DMS114 treated with DMSO at 0.1 percent for 48 hours (cell line): ENCODE results near the gene GDF9.

Experiments
- DNase-seq: peaks from one replicate; lab custom pipeline; 2025; ENCODE audit not compliant: unreplicated experiment; lab: John Stamatoyannopoulos, UW

Gene GDF9, protein sequence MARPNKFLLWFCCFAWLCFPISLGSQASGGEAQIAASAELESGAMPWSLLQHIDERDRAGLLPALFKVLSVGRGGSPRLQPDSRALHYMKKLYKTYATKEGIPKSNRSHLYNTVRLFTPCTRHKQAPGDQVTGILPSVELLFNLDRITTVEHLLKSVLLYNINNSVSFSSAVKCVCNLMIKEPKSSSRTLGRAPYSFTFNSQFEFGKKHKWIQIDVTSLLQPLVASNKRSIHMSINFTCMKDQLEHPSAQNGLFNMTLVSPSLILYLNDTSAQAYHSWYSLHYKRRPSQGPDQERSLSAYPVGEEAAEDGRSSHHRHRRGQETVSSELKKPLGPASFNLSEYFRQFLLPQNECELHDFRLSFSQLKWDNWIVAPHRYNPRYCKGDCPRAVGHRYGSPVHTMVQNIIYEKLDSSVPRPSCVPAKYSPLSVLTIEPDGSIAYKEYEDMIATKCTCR

DNA sequence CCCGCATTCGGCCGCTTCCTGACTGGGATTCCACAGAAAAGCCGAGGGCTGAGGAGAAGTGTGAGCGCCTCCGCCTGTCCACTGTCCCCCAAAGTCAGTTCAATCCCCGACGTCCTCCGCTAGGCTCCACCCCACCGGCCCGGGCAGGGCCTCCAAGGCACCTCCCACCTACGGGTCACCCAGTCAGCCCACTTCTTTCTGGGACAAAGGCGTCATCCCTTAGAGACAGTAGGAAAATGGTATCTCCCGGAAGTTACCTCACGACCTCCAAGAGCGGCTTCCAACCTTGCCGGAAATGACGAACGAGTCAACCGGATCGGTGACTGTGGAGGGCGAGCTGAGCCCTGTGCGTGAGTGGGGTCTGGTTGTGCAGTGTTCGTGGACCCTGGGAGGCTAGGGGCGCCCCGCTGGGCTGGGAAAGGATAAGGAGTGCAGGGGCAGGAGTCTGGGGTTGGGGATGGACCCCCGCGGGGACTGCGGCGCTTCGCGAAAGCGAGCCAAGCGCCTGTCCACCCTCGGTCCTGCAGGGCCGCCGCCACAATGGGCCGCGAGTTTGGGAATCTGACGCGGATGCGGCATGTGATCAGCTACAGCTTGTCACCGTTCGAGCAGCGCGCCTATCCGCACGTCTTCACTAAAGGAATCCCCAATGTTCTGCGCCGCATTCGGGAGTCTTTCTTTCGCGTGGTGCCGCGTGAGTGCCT is at the start of gene GDF9, which contains the start of gene UQCRQ:
GDF9 (minus strand) TSS at position 128 of the 704 bp plus-strand sequence. CDS start 1,936 bp downstream, outside the sequence.
UQCRQ (plus strand) TSS at position 301 of the 704 bp plus-strand sequence; CDS start at position 541, 240 bp downstream.
- peak; percentile 98 for DNase-seq

DNA sequence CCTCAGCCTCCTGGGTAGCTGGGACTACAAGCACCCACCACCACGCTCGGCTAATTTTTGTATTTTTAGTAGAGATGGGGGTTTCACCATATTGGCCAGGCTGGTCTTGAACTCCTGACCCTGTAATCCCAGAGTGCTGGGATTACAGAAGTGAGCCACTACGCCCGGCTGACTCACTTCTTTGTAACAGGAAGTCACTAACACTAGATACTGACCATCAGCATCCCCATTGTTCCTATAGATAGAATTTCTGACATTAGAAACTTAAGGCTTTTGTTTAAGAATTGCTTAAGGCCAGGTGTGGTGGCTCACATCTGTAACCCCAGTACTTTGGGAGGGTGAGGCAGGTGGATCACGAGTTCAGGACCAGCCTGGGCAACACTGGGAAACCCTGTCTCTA is 49.4 kb upstream of the GDF9 start:
- no peak for DNase-seq

DNA sequence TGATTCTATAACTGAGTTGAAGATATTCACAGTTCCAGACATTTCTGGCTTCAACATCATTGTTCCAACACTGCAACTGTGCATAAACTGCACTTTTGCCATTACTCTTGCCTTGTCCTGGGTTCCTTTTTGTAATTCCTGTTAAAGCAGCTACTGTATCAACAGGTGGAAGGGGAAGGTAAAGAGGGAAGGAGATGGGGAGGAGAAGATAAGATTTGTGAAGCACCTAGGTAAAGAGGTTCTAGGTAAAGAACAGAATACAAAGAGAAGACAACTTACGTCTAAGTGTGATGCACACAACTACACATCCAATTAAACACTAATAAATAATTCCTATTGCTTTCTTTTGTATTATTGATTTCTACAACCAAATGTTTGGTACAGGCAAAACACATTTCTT is 43.4 kb upstream of the GDF9 start:
- DNase-seq, result no peak

DNA sequence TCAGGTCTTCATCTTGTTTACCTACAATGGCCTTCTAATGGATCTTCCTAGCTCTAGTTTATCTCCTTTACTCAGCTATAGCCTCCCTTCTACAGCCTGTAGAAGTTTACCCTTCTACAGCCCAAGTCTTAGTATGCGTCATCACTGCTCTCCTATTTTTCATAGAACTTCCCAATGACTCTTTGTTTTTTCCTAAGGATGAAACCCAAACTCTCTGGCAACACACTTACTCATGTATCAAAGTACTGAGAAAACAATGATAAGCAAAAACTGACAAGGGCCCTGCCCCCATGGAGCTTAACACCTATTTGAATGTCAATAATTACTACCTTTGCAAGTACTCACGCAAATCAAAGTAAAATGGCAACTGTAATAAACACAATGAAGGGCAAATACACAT is 40.9 kb upstream of the GDF9 start:
- no peak for DNase-seq

DNA sequence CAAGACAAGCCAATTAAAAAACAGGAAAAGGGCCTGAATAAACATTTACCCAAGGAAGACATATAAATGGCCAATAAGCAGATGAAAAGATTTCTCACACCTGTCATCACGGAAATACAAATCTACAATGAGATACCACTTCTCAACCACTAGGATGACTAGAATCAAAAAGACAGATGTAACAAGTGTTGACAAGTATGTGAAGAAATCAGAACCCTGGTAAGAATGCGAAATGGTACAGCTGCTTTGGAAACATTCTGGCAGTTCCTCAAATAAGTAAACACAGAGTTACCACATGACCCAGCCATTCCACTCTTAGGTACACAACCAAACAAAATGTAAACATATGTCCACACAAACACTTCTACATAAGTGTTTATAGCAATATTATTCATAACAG is 39.7 kb upstream of the GDF9 start:
- DNase-seq, result no peak

DNA sequence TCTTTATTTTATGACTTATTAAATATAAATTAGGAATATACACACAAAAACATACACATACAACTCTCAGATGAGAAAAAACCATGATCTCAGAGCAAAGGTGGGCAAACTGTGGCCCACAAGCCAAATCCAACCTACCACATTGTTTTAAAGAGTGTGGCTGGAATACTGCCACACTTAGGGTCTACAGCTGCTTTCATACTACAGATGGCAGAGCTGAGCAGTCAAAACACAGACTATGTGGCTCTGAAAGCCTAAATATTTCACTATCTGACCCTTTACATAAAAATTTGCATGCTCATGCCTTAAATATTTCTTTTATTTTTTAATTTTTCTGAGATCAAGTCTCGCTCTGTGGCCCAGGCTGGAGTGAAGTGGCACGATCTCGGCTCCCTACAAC is 35.5 kb upstream of the GDF9 start:
- DNase-seq, result no peak

DNA sequence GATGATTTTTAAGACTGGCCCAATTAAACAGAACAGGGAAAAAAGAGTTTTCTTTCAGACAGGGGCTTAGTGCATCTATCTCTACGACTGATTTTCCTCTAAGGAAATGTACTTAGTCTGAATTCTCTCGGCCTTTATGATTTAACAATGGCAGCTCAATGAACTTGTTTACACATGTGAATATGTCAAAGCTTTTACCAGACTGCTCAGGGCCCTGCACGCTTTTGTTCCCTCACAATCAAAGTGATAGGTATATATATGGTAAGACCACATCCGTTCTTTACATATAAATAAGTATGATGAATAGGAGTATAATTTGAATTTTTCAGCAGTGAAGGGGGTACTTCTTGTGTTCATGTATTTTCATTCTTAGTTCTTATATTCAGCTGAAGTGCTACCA is 34.8 kb upstream of the GDF9 start:
- no peak for DNase-seq

DNA sequence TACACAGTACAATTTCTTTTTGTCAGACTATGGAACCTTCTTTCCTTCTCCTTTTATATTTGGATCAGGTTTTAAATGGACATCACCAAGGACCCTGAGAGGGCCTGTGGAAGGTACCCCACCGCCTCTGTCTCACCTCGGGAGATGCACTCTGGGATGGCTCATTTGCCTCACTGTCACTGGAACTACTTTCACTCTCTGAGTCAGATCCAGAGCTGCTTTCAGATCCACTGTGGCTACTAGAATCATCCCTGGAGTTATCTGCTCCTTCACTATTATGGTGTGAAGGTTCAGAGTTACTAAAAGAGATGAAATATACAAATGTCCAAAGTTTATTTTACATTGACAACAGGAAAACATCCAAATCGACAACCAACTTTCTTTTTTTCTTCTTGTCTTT is 31.8 kb upstream of the GDF9 start:
- DNase-seq, result no peak

DNA sequence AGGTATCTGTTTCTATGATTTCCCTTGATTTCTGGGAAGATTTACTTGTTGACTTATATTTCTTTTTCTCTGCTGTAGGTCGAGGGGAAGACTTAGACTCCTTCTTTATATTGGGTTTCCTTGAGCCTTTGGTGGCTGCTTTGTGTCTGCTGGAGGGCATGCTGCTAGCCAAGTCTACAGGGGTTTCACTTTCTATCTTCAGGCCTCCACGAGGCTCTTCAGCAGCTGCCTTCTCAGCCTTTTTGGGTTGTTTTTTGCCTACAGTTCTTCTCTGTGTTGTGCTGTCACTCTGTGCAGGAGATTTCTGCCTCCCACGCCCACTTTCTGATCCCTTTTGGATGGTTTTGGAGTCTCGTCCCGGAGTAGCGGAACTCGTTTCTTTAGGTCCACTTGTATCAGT is 30.4 kb upstream of the GDF9 start:
- DNase-seq, result no peak

DNA sequence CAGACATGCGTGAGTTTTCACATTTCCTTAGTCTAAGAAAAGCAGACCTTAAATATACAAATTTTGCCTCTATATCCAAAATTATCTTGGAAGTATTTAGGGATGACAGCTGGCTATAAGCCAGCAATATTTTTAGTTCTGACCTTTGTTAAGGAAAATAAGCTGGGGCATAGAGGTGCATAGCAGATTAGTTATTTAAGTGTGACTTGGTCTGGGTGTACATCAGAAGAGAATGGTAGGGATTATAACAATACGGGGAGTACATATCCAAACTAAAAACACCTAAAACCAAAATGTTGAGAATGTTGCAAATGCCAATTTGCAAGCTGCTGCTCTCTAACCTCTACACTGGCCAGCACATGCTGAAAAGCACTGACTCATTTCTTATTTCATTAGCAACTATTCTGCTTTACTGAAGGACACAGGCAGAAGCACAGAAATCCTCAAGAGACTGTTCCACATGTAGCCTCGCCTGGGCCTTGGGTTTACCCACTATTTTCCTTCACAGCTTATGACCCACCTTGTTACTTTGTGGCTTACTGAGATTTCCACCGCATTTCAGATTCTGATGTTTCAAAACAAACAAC is 29.5 kb upstream of the GDF9 start:
- DNase-seq, result no peak

DNA sequence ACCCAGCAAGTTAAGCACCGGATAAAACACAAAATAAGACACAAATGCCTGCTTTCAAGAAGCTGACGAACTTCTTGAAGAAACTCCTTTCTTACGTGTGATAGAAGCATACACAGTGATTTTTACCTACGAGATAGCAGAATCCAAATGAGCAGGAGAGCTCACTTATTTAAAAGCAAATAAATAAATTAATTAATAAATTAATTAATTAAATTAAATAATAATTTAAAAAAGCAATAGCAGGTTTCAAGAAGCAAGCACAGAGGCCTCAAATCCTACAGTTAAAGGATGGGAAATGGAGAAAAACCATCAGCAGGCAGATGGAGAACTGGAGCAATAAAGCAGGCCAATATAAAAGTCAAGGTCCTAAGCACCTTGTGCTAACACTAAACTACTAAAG is 24.5 kb upstream of the GDF9 start:
- DNase-seq, result no peak

DNA sequence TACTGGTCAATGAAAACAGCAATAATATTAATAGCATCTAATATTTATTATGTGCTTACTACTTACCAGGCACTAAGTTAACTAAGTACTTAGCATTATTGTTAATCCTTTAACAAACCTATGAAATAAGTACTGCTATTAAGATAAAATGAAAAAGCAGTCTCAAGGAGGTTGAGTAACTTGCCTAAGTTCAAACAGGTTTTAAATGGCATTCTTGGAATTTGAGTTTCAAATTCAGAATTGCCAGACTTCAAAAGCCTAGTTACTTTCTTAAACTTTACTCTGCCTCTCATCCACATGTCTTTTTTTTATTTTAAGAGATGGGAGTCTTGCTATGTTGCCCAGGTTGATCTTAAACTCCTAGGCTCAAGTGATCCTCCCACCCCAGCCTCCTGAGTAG is 23.2 kb upstream of the GDF9 start:
- DNase-seq, result no peak

DNA sequence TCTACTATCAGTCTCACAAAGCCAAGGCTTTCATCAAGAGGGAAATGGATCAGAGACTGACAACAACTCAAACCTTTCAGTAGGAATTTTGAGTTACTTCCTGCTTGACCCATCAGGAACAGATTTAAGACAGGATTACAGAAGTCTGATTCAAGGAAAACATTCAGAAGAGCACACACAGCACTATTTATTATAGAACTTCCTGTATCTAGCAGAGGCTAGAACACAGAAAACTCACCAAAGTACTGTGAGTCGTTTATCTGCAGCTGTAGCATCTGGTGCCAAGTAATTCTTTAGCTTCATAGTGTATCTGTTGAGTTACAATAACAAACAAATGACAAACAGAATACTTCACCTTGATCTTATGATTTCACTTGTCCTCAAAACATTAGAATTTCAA is 21.0 kb upstream of the GDF9 start:
- no peak for DNase-seq

DNA sequence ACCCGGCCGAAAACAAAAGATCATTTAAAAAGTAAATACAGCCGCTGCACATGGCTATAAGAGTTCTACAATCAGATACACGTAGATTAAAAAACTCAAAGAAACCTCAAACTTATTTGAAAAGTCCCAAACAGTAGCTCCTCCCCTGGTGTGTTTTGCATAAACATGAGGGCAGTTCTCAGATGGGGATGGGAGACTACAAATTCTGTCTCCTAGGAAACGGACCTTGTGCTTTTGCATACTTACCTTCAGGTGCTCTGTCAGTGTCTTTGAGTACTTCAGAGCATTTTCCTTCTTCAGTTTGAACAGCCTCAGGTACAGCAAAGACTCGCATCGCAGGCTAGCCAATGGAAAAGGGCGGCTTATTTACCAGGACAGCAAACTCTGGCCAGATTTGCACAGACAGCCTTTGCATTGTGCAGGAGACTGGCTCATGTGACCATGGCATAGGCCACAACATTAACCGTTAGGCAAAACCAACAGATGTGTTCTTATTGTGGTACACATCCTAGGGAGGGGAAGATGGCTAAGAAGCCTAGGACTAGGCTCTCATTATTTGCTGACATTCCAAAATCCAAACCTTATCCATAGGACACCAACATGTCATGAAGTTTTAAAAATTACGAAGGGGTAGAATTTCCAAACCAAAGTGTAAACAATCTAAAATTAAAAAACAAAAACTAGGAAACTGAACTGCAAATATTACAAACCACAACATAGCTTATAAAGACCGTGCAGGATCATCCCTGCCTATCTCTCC is 20.0 kb upstream of the GDF9 start:
- DNase-seq, result no peak

DNA sequence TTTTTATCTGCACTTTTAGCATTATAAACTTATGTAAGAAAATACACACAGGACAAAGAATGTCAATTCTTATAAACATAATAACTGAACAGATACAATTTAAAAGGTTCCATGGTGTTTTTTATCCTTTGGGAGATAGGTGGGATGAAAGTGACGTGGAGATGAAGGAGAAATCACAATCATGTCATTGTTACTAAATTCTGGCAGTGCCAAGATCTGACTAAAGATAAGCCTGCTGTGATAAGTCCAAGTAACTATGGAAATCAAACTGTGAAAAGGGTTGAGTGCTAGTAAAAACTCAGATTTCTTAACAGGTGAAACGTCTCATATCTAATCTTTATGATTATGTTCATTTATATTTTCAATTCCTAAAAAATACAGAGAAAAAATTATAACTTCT is 18.3 kb upstream of the GDF9 start:
- no peak for DNase-seq

DNA sequence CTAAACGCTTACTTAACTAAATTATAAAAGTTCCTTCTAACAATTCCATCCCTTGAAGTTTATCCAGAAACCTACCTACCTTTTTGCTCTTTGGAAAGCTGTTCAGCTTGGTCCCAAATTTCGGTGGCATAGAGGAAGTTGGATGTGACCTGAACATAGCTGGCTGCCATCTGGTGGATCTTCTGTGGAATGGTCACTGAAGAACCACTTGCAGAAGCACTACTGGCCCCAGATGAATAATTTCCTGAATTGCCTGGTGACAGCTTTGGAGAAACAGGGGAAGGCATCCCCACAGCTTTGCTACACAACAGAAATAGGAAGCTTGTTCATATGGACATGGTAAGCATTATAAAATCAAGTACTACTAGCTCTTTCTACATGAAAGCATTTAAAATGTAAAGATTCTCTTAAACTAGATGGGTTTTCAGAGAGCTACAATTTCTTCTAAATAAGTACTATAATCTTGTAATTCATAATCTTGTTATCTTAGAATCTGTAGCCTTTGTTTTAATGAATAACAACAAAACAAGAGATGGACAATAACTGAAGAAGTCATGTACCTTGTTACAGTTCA is 17.1 kb upstream of the GDF9 start:
- peak; percentile 75 for DNase-seq

DNA sequence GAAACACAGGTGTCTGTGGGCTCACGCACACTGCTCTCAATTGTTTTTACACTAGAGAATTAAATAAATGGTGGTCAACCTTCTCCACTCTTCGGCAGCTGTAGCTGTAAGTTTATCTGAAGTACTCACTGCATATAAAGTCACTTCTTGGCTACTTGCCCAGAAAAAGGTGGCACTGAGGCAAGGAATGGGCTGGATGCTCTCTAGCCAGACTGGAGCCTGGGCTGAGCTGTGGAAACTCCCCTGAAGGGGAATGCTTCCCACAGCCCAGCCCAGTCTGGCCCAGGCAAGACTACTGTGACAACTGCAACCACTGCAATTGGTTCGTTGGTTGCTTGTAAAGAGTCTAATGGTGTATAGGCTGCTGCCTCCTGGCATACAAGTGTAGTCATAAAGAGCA is 11.7 kb upstream of the GDF9 start:
- no peak for DNase-seq

DNA sequence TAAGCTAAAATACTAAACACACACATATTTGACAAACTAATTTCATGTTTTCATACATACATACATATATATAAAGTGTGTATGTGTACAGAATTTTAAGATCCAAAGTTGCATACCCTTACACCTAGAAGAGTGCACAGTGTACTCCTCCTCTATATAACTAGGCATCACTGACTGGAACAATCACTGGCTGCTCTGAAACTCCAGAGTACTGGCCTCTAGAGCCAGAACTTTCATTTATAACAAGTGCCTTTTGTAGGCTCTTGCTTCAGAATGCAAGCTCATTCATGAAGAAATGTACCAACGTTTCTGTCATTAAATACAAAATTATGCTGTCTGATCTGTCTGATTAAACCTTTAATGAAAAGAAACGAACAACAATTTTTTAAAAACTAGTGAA is 11.2 kb upstream of the GDF9 start:
- no peak for DNase-seq

DNA sequence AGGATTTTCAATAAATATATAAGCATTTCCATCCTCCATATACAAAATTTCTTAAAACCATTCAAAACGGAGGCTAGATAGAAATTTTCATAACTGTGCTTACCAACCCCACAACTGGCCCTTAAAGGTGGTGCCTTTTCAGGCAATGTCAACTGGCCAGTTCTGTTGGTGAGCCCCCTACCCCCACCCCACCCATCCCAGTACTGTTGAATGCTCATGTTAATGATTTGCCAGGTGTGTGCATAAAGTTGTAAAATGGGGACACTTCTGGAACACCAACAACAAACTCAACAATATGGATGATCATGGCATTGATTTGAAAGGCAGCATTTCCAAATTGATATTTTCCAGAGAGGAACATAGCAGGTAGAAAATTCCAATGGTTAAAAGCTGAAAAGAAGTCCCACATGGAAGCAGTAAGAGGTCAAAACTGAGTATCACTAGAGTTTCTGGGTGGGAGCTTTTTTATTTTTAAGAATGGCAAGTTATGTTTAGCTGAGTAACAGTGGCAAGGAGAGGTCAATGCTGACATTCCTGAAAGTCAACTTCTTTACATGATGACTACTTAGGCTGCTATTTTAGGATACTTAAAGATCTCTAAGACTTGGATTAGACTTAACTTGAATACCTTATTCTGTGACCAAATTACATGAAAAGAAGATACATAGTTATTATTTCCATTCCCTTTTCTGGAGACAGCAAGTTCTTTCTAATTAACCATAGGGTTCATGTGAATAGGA is 9.9 kb upstream of the GDF9 start:
- DNase-seq, result no peak

DNA sequence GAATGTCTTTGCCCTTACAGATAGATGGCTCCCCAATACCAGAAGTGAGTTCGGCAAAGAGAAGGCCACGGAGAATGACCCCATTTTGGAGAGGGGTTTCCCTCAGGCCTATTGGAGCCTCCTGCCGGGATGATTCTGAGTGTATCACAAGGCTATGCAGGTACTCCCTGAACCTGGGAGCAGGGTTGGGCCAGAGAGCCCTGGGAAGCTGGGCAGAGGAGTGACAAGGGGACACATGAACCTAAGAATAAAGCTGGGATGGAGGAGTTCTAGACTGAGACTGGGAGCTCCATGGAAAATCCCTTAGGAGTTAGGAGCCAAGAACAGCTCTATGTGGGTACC is 7.6 kb upstream of the GDF9 start:
- no peak for DNase-seq
